DMS114 treated with DMSO at 0.1 percent for 48 hours (cell line): ENCODE data around the gene OXSM.
A peak's percentile ranks its signal among the peaks of the same experiment; 100 is the strongest.

ENCODE experiments used
- DNase-seq: peaks from one replicate; lab custom pipeline; 2025; ENCODE audit not compliant: unreplicated experiment; lab: John Stamatoyannopoulos, UW

OXSM gene

DNA sequence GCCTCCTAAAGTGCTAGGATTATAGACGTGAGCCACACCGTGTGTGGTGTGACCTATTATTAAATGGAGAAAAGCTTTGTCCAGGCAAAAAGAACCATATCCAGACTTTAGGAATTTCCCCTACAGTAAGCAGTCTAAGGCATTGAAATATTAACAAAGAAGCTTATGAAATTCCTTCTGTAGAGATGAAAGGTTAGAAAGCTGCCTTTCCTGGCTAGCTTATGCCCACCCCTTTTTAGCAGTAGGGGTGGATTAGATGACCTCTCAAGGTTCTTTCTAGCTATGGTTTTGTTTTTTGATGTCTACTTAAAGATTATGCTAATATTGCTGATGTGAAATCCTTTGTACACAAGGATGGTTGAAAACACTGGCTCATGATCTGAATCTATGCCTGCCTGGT, 13.9 kb downstream of the OXSM start:
- DNase-seq = no peak

DNA sequence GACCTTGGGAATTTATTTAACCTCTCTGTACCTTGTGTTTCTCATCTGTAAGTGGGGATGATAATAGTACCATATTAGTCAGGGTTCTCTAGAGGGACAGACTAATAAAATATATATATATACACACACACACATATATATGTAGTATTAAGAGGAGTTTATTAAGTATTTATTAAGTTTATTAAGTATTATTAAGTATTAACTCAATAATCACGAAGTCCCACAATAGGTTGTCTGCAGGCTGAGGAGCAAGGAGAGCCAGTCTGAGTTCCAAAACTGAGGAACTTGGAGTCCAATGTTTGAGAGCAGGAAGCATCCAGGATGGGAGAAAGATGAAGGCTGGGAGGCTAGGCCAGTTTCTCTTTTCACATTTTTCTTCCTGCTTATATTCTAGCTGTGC, 14.8 kb downstream of the OXSM start:
- no peak for DNase-seq

DNA sequence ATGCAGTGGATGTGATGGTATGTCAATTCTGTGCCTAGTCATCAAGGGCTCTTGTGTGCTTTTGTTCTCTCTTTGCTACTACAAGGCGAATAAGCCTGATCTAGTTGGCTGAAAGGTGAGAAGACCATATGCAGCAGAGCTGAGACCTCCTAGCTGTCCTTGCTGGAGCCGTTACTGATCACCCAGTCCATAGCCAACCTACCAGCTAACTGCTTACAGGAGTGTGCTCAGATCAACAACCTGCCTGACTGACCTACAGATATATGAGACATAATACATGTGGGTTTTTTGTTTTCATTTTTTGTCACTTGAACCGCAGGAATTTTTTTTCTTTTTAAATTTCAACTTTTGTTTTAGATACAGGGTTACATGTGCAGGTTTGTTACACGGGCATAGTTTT, 22.8 kb downstream of the OXSM start:
- no peak for DNase-seq

DNA sequence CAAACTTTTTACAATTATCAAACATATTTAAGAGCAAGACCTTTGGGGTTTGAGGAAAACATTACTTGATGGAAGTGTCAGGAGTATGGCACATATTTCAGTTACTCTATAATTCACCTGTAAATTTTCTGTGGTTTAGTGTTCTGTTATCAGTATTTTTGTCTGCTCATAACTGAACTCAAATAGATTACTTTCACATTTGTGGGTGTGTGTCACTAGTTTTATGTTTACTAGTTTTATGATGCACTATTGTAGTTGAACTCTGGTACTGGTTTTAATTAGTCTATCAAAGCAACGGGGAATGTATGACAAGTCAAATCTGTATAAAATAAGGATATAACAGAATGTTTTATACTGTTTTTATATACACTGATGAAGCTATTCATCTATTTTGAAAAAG, 27.2 kb downstream of the OXSM start:
- DNase-seq = no peak

DNA sequence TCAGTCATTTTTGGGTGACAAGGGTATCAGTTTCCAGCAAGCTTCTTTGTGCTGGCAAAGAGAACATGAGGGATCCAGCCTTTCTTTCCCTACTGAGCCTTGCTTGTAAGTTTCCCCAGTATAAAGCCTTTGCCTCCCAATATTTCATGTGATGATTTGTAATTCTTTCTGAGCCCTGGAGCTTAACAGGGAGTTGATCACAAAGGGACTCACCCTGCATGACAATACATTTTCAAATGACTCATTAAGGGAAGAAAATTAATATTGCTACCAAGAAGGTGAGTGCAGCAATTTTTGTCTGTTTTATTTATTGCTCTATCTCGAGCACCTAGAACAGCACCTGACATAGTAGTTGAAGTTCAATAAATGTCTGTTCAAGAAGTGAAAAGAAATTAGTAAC, 27.7 kb downstream of the OXSM start:
- DNase-seq = no peak

DNA sequence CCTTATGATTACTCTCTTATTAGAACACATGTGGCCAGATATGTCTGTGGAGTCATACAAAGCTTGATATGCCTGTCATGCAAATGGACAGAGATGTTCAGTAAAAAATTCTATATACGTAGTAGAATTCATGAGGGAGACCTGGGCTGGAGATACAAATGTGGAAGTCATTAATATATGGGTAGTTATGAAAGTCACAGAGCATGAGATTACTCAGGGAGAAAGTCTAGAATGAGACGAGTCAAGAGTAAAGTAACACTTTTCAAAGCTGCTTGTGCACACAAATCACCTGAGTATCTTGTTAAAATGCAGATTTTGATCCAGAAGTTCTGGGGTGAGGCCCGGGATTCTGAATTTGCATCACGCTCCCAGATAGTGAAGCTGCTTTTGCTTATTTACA, 28.4 kb downstream of the OXSM start:
- no peak for DNase-seq

DNA sequence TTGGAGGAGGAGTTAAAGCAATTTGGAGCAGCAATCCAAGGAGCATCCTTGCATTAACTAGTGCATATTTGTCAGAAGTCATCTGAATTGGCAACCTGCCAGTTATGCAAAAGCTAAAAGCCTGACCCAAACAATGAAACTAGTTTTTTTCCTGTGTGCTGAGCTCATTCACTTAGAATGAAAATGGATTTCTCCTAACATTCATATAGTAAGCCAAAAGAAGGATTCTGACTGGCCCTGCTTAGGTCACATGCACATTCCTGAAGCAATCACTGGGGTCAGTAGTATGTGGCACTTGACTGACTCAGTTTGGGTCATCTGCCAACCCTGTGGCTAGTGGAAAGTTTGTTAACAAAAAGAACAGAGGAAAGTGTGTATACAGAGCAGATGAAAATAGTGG, 30.5 kb downstream of the OXSM start:
- no peak for DNase-seq

DNA sequence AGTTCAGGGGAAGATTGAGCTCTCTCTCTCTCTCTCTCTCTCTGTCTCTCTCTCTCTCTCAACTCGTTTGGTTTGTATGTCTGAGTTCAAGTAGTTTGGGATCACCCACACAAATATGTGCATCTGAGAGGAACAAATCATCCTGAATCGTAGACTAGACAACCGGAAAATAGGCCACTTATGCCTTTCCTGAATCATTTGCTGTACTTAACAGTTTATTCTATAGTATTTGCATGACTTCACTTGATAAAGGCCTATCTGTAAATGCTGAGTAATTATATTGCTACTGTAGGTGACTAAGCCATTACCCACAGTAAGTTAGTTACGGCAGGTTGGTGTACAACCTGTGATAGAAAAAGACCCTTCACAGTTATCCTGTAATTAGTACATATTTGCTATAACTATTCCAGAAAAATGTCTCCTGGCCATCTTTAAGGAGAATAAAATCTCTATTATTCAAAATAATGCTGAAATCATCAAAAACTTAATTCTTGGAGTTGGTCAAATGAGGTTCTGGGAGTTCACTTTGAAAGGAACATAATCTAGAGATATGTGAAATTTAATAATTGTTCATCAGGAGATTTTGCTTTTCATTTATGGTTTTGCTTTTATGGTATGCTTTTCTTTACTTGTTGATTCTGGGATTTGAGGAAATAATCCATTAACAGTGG, 31.1 kb downstream of the OXSM start:
- no peak for DNase-seq

DNA sequence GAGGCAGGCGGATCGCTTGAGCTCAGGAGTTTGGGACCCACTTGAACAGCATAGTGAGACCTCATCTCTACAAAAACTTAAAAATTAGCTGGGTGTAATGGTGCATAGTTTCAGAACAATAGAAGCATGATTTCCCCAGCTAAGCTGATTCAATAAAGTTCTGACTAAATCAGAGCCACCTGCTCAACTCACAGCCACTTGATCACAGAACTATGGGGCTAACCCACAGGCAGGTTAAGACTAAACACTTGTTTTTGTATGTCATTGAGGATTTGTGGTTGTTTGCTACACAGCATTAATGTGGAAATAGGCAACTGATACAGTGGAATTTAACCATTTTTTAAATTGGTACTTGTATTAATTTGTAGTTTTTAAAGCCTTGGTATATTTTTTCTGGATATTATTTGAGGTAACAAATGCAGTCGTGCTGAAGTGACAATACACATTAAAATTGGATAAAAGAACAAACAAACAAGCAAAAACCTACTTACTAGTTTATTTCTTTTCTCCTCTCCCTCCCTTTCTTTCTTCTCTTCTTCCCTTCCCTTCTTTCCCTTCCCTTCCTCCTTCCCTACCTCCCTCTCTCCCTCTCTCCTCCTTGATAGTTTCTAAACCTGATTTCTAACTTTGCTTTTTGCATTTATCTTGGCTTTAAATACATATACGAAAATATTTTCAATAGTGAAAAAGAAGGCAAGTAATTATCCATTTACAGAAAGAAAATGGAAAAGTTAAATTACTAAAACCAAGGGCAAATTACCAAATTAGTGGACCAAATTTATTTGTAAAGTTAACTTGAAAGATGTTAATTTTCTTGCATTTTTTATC, 32.1 kb downstream of the OXSM start:
- DNase-seq = no peak

DNA sequence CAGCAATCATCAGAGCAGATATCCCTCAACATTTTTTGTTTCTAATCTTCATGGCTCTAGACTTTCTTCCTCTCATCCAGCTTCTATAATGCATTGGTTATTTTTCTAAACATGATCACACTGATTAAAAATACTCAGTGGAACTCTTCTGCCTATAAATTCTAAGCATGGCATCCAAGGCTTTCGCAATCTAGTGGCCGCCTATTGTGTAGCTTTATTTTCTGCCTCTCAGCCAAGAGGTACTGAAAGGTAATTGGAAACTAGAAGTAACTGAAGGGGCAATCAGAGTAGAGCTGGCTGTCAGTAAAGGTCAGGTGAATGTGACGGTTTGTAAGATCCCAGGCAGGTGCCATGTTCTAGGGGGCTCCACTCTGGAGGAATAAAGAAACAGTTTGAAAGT, 33.4 kb downstream of the OXSM start:
- DNase-seq = no peak

DNA sequence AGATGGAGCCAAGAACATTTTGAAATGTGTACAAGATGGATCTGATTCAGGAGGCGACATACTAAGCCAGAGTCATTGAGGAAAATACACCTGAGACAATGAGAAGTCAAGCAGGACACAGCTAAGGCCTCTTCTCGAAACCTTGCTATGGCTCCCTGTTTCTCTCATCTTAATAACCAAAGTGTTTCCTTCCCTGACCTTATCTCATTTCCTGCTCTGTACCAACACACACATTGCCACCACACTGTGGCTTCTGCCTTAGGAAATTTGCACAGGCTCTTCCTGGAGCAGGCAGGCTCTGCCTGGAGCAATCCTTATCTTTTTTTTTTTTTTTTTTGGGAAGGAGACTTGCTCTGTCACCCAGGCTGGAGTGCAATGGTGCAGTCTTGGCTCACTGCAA, 36.6 kb downstream of the OXSM start:
- DNase-seq = no peak

DNA sequence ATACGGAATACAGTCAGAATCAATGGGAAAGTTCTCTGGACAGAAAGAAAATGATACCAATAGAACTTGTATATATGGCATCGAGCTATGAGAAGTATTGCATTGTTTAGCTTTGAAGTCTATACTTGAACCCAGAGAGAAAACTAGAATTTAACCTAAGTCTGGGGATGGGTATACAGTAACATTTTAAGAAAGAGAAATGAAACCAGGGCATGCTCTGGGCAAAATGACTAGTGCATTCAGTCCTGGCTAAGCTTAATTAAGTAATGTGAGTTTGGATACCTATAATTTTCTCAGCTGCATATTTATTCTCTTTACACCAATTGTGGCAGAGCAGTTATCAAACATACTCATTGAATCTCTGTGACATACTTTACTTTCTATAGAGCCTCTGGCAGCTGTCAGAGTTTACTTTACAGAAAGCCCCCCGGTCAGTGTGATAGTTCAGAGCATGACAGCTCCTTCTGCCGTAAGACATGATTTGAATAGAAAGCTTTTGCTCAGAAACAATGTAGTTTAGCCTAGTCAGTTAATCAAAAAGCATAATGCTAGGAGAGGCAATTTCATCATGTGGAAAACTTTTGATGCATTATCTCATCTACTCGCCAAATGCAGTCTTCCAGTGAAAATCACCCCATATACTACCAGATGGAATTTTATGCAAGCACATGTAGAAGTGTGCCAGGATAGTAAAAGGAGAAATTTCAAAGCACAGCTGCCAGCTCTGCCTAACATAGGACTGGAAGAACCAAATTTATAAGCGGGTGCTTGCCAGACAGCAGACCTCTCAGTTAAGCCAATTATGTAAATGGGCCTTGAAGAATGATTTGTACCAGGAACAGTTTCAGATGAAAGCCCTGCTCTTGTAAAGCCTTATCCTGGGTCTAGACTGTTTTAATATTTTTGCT, 40.7 kb downstream of the OXSM start:
- no peak for DNase-seq

DNA sequence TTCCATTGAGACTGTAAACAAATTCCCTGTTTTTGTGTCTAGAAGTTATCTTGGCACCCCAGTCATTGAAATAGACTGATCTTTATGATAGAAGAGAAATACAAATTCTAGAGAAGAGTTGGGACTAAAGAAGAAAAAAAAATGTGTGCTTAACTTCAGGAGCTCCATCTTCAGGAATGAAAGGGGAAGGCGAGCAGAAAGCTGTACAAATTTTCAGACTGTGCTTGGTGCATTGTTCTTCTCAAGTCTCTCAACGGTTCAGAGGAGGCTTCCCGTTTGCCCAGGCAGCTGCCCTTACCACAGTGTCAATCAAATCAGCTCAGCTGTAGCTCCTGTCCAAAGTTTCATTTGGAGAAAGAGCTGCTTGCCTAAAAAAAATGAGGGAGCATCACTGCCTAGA, 41.7 kb downstream of the OXSM start:
- DNase-seq = peak; percentile 45

DNA sequence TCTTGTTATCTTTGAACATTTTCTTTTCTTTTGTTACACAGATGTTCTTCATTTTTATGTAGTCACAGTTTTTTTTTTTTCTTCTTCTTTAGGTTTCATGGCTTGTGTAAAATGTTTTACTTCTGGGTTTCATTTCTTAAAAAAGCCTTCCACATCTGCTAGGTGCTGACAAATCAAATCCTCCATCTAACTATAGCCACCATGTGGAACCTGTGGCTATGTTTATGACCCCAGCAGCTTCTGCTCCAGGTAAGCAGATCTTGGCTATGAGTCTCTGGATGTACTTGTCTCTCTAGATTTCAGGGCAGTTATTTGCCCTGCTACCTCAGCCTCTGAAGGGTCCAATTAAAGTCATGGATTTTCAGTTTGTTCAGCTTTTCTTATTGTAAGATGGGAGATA, 44.5 kb downstream of the OXSM start:
- DNase-seq = no peak

DNA sequence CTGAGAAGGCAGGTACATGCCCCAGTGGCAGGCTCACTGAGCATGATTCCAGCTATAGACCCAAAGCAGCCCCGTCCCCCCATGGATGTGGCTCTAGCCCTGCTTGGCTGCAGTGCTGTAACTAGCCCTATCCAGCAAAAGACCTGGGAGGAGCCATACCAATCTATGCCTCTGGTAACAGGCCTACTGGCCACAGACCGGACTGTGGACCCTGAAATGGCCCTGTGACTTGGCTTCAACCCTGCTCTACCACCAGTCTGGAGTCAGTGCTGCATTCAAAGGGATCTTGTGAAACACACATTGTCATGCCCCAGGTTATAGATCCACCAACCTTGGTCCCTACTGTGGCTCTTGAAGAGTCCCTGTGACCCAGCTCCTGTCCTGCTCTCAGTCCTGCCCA, 46.7 kb downstream of the OXSM start:
- DNase-seq = no peak

DNA sequence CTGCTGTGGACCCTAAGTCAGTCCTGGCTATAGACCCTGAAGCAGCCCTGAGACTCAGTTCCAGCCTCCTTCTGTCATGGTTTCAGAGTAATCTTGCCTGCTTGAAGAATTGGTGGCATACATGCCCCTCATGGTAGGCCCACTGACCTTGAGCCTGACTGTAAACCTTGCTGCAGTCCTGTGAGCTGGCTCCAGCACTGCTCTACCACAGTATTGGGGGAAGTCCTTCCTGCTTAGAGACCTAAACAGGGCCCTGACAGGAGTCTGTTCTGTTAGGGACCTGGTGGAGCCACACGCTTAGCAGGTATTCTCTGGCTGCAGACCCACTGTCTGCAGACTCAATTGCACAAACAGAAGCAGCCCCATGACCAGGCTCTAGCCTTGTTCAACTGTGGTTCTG, 47.1 kb downstream of the OXSM start:
- DNase-seq = no peak

DNA sequence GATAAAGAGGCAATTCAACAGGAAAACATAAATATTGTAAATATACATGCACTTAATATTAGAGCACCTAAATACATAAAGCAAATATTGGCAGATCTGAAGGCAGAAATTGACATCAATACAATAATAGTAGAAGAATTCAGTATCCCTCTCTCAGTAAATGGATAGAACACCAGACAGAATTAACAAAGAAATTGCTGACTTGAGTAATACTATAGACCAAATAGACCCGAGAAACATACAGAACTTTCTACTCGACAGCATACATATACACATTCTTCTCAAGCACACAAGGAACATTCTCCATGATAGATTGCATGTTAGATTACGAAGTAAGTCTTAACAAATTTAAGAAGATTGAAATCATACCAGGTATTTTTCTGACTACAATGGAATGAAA, 50.2 kb downstream of the OXSM start:
- DNase-seq = no peak

DNA sequence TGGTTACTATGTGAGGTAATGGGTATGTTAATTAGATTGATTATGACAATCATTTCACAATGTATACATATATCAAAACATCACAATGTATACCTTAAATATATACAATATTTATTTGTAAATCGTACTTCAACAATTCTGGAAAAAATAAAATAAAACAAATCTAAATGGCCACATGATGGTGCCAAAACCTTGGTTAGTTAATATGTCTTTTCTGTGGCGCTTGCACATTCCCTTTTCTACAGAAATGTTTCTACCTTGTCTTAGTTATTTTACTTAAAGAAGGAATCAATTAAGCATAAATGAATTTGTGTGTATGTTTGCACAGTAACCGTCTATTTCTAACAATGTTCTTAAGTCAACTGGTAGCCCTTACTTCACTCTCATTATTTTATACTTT, 53.4 kb downstream of the OXSM start:
- no peak for DNase-seq
